GM18517 (cell line): ENCODE measurements around the gene PDLIM3.

Experiments used
- ATAC-seq: cut with Tn5 transposase; IDR thresholded peaks from one replicate; pipeline ENCODE4 v1.9.1; 2021; ENCODE audit warnings: mild to moderate bottlenecking, moderate library complexity; ENCODE audit not compliant: unreplicated experiment

PDLIM3 gene

GRCh38 chr4:185472103-185472542 lies 63.2 kb downstream of the PDLIM3 start:
- no peak for ATAC-seq

GRCh38 chr4:185471235-185472102 lies 63.8 kb downstream of the PDLIM3 start, which contains the start of gene CCDC110:
Gene CCDC110 (minus strand): TSS chr4:185471733. CDS start chr4:185471683, 50 bp downstream.
- peak; percentile 75 for ATAC-seq

- peak; percentile 30 for ATAC-seq
Measured at GRCh38 chr4:185470501-185471195, 64.7 kb downstream of the PDLIM3 start.

- no peak for ATAC-seq
Measured at GRCh38 chr4:185469580-185470154, 65.6 kb downstream of the PDLIM3 start.

GRCh38 chr4:185468999-185469398 lies 66.3 kb downstream of the PDLIM3 start:
- no peak for ATAC-seq

- no peak for ATAC-seq
Measured at GRCh38 chr4:185467991-185468390, 67.3 kb downstream of the PDLIM3 start.

- ATAC-seq: no peak
Measured at GRCh38 chr4:185467101-185467500, 68.2 kb downstream of the PDLIM3 start.

- ATAC-seq: no peak
Measured at GRCh38 chr4:185465707-185466106, 69.6 kb downstream of the PDLIM3 start.

GRCh38 chr4:185464887-185465286 lies 70.4 kb downstream of the PDLIM3 start:
- no peak for ATAC-seq

- no peak for ATAC-seq
Measured at GRCh38 chr4:185464183-185464582, 71.1 kb downstream of the PDLIM3 start.

- no peak for ATAC-seq
Measured at GRCh38 chr4:185463541-185463940, 71.8 kb downstream of the PDLIM3 start.

GRCh38 chr4:185461565-185461964 lies 73.7 kb downstream of the PDLIM3 start:
- no peak for ATAC-seq

GRCh38 chr4:185457136-185457535 lies 78.2 kb downstream of the PDLIM3 start:
- no peak for ATAC-seq

GRCh38 chr4:185456131-185456530 lies 79.2 kb downstream of the PDLIM3 start:
- ATAC-seq: no peak
